H1 (cell line): ENCODE data around the gene MTAP. TPM values are rescaled to one million over a fixed set of nuclear protein-coding genes. Genes with fewer than 3 reads are reported as not detected.

Source experiments
- CTCF ChIA-PET: fragments of 300-600 bp; sonication (Branson Sonifier 250); formaldehyde crosslinking; loops from one replicate; lab custom pipeline; 2021; ENCODE audit not compliant: partially characterized antibody; lab: Charles Lee
- POLR2A ChIA-PET: fragments of 300-600 bp; sonication (Branson Sonifier 250); formaldehyde crosslinking; loops from one replicate; lab custom pipeline; 2021; ENCODE audit warnings: inconsistent platforms; ENCODE audit not compliant: partially characterized antibody; lab: Charles Lee
- DNase-seq, 2 experiments: peaks; one replicate each; pipeline versions ENCODE4 v3.0.0 to v3.0.0-alpha.2; 2010 to 2022; ENCODE audit warnings: low spot score in 2 of 2, low read depth in 1 of 2, mixed read lengths in 1 of 2
- FAIRE-seq: peaks from 2 replicates; lab custom pipeline; 2011; peaks lifted over from hg19 to GRCh38; lab: Jason Lieb, UNC
- H2AFZ ChIP-seq: 2 replicates; pipeline ENCODE4 v1.8.1; 2012; ENCODE audit warnings: low read length, inconsistent platforms
- H2AK5ac ChIP-seq: 2 replicates; pipeline ENCODE4 v1.6.1; 2013; ENCODE audit warnings: low read depth, low read length
- H2BK120ac ChIP-seq: replicated peaks from 2 replicates; pipeline ENCODE3; 2013; ENCODE audit warnings: low read depth, low read length, inconsistent platforms
- H2BK12ac ChIP-seq: 2 replicates; pipeline ENCODE4 v1.6.1; 2013; ENCODE audit warnings: low read depth, low read length
- H2BK15ac ChIP-seq: 2 replicates; pipeline ENCODE4 v1.6.1; 2013; ENCODE audit warnings: low read length
- H2BK20ac ChIP-seq: 2 replicates; pipeline ENCODE4 v1.6.1; 2013; ENCODE audit warnings: low read length
- H2BK5ac ChIP-seq: 2 replicates; pipeline ENCODE4 v1.6.1; 2013; ENCODE audit warnings: low read depth, low read length
- H3K14ac ChIP-seq: 2 replicates; pipeline ENCODE4 v1.6.1; 2013; ENCODE audit warnings: inconsistent platforms; ENCODE audit not compliant: insufficient read length
- H3K18ac ChIP-seq: 2 replicates; pipeline ENCODE4 v1.6.1; 2013; ENCODE audit warnings: low read length; ENCODE audit errors: extremely low read depth
- H3K23ac ChIP-seq: 2 replicates; pipeline ENCODE4 v1.6.1; 2013; ENCODE audit warnings: inconsistent platforms; ENCODE audit not compliant: insufficient read length
- H3K23me2 ChIP-seq: 2 replicates; pipeline ENCODE4 v1.6.1; 2013; ENCODE audit warnings: low read depth, low read length
- H3K27ac ChIP-seq: 2 replicates; pipeline ENCODE4 v1.6.1; 2011; ENCODE audit warnings: low read depth, low read length, inconsistent platforms
- H3K27me3 ChIP-seq, 4 experiments: replicated peaks in 1 of 4; 1 replicate in 1 of 4; 2 replicates in 3 of 4; pipeline versions ENCODE4 v1.6.1 to v1.8.1; 2011 to 2013; ENCODE audit warnings: low read length in 3 of 4, mild to moderate bottlenecking in 3 of 4, inconsistent platforms in 2 of 4, mixed read lengths in 2 of 4, moderate library complexity in 1 of 4; ENCODE audit not compliant: control insufficient read depth in 3 of 4, insufficient read depth in 3 of 4; ENCODE audit errors: extremely low read depth in 1 of 4
- H3K36me3 ChIP-seq, 4 experiments: 2 replicates each; pipeline versions ENCODE4 v1.6.1 to v1.8.1; 2011 to 2013; ENCODE audit warnings: mild to moderate bottlenecking in 4 of 4, low read length in 3 of 4, moderate library complexity in 2 of 4, control low read depth in 1 of 4, inconsistent platforms in 1 of 4; ENCODE audit not compliant: insufficient read depth in 4 of 4, control insufficient read depth in 2 of 4
- H3K4ac ChIP-seq: replicated peaks from 2 replicates; pipeline ENCODE3; 2013; ENCODE audit warnings: low read length, low read depth, mixed read lengths, inconsistent platforms; ENCODE audit not compliant: insufficient read length
- H3K4me1 ChIP-seq, 4 experiments: replicated peaks in 1 of 4; 1 replicate in 1 of 4; 2 replicates in 3 of 4; pipeline versions ENCODE4 v1.6.1 to v1.8.1; 2011 to 2013; ENCODE audit warnings: low read length in 3 of 4, inconsistent platforms in 2 of 4, mixed read lengths in 1 of 4; ENCODE audit not compliant: insufficient read depth in 4 of 4, control insufficient read depth in 3 of 4
- H3K4me2 ChIP-seq, 2 experiments: 2 replicates each; pipeline versions ENCODE4 v1.6.1 to v1.8.1; 2011 to 2013; ENCODE audit warnings: low read depth in 2 of 2, low read length in 2 of 2, control low read depth in 1 of 2, inconsistent platforms in 1 of 2, mild to moderate bottlenecking in 1 of 2; ENCODE audit not compliant: insufficient read depth in 1 of 2
- H3K4me3 ChIP-seq, 4 experiments: fragments of 200-600, 300-600 bp in 1 of 4; sonication (generic), shearing (Covaris generic), sonication (Bioruptor Twin) in 1 of 4; 2 replicates each; pipeline versions ENCODE4 v1.5.1 to v1.8.1; 2011 to 2016; ENCODE audit warnings: low read length in 4 of 4, low read depth in 3 of 4, control low read depth in 2 of 4, inconsistent platforms in 2 of 4, mild to moderate bottlenecking in 2 of 4, mixed read lengths in 1 of 4, moderate library complexity in 1 of 4; ENCODE audit not compliant: insufficient read depth in 2 of 4; ENCODE audit errors: extremely low read depth in 1 of 4
- H3K56ac ChIP-seq: replicated peaks from 2 replicates; pipeline ENCODE3; 2013; ENCODE audit warnings: low read depth, mild to moderate bottlenecking, mixed read lengths, low read length, inconsistent platforms; ENCODE audit not compliant: insufficient read length
- H3K79me1 ChIP-seq: 2 replicates; pipeline ENCODE4 v1.6.1; 2013; ENCODE audit warnings: low read depth, low read length, control low read depth
- H3K79me2 ChIP-seq, 2 experiments: 2 replicates each; pipeline versions ENCODE4 v1.6.1 to v1.8.1; 2012 to 2013; ENCODE audit warnings: low read length in 2 of 2, mild to moderate bottlenecking in 2 of 2, inconsistent platforms in 1 of 2; ENCODE audit not compliant: insufficient read depth in 2 of 2, control insufficient read depth in 1 of 2
- H3K9ac ChIP-seq, 4 experiments: replicated peaks in 1 of 4; 1 replicate in 1 of 4; 2 replicates in 3 of 4; pipeline versions ENCODE4 v1.6.1 to v1.8.1; 2011 to 2013; ENCODE audit warnings: low read depth in 3 of 4, low read length in 3 of 4, control low read depth in 2 of 4, mild to moderate bottlenecking in 2 of 4, moderate library complexity in 2 of 4, inconsistent platforms in 1 of 4; ENCODE audit errors: extremely low read depth in 1 of 4
- H3K9me3 ChIP-seq, 2 experiments: 2 replicates each; pipeline versions ENCODE4 v1.6.1 to v1.8.1; 2012 to 2013; ENCODE audit warnings: mild to moderate bottlenecking in 2 of 2, moderate library complexity in 2 of 2, control low read depth in 1 of 2, inconsistent platforms in 1 of 2, low read depth in 1 of 2, low read length in 1 of 2, mixed read lengths in 1 of 2; ENCODE audit not compliant: insufficient read depth in 2 of 2
- H4K20me1 ChIP-seq, 2 experiments: replicated peaks in 1 of 2; 2 replicates each; pipeline versions ENCODE3 to v1.8.1; 2011 to 2013; ENCODE audit warnings: inconsistent platforms in 2 of 2, low read length in 2 of 2, mild to moderate bottlenecking in 1 of 2; ENCODE audit not compliant: insufficient read depth in 2 of 2, control insufficient read depth in 1 of 2
- H4K5ac ChIP-seq: 2 replicates; pipeline ENCODE4 v1.6.1; 2013; ENCODE audit warnings: low read length, low read depth, mixed read lengths, inconsistent platforms; ENCODE audit not compliant: insufficient read length
- H4K8ac ChIP-seq: 2 replicates; pipeline ENCODE4 v1.8.0; 2013; ENCODE audit warnings: mild to moderate bottlenecking, moderate library complexity, low read length, inconsistent platforms; ENCODE audit not compliant: insufficient read depth; ENCODE audit errors: extremely low read depth
- H4K91ac ChIP-seq: replicated peaks from 2 replicates; pipeline ENCODE3; 2013; ENCODE audit warnings: low read length, mixed read lengths, inconsistent platforms; ENCODE audit not compliant: insufficient read length
- CHD2 ChIP-seq: IDR thresholded peaks from 2 replicates; pipeline ENCODE4 v1.6.1; 2012; ENCODE audit warnings: low read length, improper control_type of control experiment
- CTBP2 ChIP-seq: IDR thresholded peaks from 2 replicates; pipeline ENCODE4 v1.7.0; 2011; ENCODE audit warnings: borderline replicate concordance, mild to moderate bottlenecking, moderate library complexity, mixed read lengths, low read length; ENCODE audit not compliant: insufficient read depth, insufficient read length
- EZH2 ChIP-seq: fragments of 200-600 bp; sonication (generic); IDR thresholded peaks from 2 replicates; pipeline ENCODE4 v1.7.1; 2012; ENCODE audit warnings: low read depth, mild to moderate bottlenecking, moderate library complexity, low read length, inconsistent platforms; ENCODE audit not compliant: severe bottlenecking
- RXRA ChIP-seq: IDR thresholded peaks from 2 replicates; pipeline ENCODE4 v1.6.1; 2011; ENCODE audit warnings: low read depth, mild to moderate bottlenecking, low read length, moderate library complexity; ENCODE audit not compliant: insufficient read depth
- SIN3A ChIP-seq, 2 experiments: IDR thresholded peaks in 1 of 2; conservative IDR thresholded peaks in 1 of 2; 2 replicates each; pipeline ENCODE4 v1.6.1; 2011 to 2012; ENCODE audit warnings: low read length in 2 of 2, improper control_type of control experiment in 1 of 2, low read depth in 1 of 2, mild to moderate bottlenecking in 1 of 2
- TCF12 ChIP-seq: IDR thresholded peaks from 2 replicates; pipeline ENCODE4 v1.6.1; 2011; ENCODE audit warnings: low read depth, mild to moderate bottlenecking, low read length
- YY1 ChIP-seq: IDR thresholded peaks from 2 replicates; pipeline ENCODE4 v1.6.1; 2011; ENCODE audit warnings: low read depth, mild to moderate bottlenecking, low read length
- WGBS, 2 experiments: shearing (Covaris generic) in 1 of 2; methylation state at CpG; one replicate each; pipeline versions ENCODE4 v1.1.6 to v1.1.7; 2013 to 2015; ENCODE audit warnings: low lambda C conversion rate in 2 of 2, mixed read lengths in 2 of 2, inconsistent platforms in 1 of 2, low coverage in 1 of 2, missing lambda C conversion rate in 1 of 2; ENCODE audit not compliant: insufficient replicate concordance in 2 of 2, insufficient coverage in 1 of 2, insufficient read length in 1 of 2; ENCODE audit errors: extremely low coverage in 1 of 2, missing lambda C conversion rate in 1 of 2; 5-methylcytosine and 5-hydroxymethylcytosine counted together
- polyA plus RNA-seq, 7 experiments: library from polyadenylated mRNA; depleted of rRNA in 3 of 7; stranded (reverse) in 5 of 7; unstranded in 2 of 7; fragments of >200 nt in 5 of 7; fragments of 200-250 nt in 2 of 7; gene quantifications; 1 replicate in 5 of 7; 2 replicates in 1 of 7; 4 replicates in 1 of 7; pipeline versions ENCODE4 v1.2.1 to v1.2.3, GENCODE V29; 2011 to 2013; ENCODE audit warnings: missing spikeins in 2 of 7, mixed read lengths in 2 of 7
- total RNA-seq: library from RNA; stranded (reverse); fragmentation: NEBNext Ultra II Directional; extraction: Animal tissue kit (Norgen Biotek cat#: 25700); gene quantifications from 2 replicates; pipeline ENCODE4 v1.2.1, GENCODE V29; 2021
- TF ChIP-seq, protein P1 (sequence below): IDR thresholded peaks from 2 replicates; pipeline ENCODE4 v1.6.1; 2012; ENCODE audit warnings: inconsistent platforms

The MTAP gene
- total and polyA plus RNA-seq, 2 of the 8 experiments (the other 6 are each of a cell fraction or from before 2014, with no cell fraction given): 16.4 to 100 TPM

DNA sequence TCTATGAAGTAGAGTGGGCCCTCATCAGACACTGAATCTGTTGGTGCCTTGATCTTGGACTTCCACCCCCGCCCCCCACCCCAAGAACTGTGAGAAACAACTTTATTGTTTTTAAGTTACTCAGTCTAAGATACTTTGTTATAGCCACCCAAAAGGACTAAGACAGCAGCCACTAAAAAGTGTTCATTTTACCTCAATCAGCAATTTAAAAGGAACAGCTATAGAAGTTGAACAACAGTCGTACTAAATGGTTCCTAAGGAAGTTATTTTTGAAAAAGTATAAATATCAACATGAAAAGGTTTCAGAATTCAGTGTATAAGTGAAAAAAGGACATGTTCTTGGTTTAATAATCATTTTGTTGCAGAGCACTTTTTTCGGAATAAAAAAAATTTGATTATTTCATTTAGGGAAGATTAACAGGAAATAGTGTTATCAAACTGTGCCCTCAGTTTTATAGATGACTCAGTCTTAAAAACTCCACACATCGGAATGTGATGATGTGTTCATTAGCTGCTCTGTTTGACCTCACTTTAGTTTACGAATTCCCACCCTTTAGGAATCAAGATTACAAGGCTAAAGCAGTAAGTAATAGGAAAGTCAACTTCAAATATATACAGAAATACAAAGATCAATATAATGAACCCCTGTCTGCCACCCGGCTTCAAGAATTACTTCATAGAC, 71.2 kb downstream of the MTAP start:
- no peak overlapping the region for H3K56ac ChIP-seq
- H2BK5ac ChIP-seq: no peak overlapping the region
- no peak for DNase-seq
- no peak overlapping the region for H2BK15ac ChIP-seq
- no peak overlapping the region for H2AFZ ChIP-seq
- H3K79me1 ChIP-seq: no peaks in the 10 kb centered on the region
- peaks cover 0 to 5% of the 10 kb centered on the region in 2 experiments; a peak in 1 of 4 replicates for H3K79me2 ChIP-seq
- H3K4ac ChIP-seq: no peak overlapping the region
- H3K9me3 ChIP-seq: no peaks in the 10 kb centered on the region
- H4K5ac ChIP-seq: no peak overlapping the region
- no peak overlapping the region for H2AK5ac ChIP-seq
- H4K91ac ChIP-seq: no peak overlapping the region
- H3K18ac ChIP-seq: no peak overlapping the region
- no peak overlapping the region for H3K27ac ChIP-seq
- no peak overlapping the region for H3K4me2 ChIP-seq
- H3K9ac ChIP-seq: no peak overlapping the region
- H4K8ac ChIP-seq: no peak overlapping the region
- TF ChIP-seq, protein P1, sequence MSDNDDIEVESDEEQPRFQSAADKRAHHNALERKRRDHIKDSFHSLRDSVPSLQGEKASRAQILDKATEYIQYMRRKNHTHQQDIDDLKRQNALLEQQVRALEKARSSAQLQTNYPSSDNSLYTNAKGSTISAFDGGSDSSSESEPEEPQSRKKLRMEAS: no peak
- no peak for TF ChIP-seq SIN3A (conservative IDR thresholded peaks at IDR 0.05 in 1 of 2, IDR thresholded peaks at IDR 0.05 in 1 of 2; ENCODE audit: low read depth in 1 of 2, low read length in 2 of 2)
- TF ChIP-seq YY1: no peak
- no peak for TF ChIP-seq RXRA
- TF ChIP-seq TCF12: no peak
- TF ChIP-seq CHD2: no peak
- TF ChIP-seq EZH2: no peak
- no peak for TF ChIP-seq CTBP2
- no peak overlapping the region for H3K23ac ChIP-seq
- POLR2A ChIA-PET: interaction anchor here (1.7 kb wide), 1 partner anchor 10 kb away, joined by 3 read pairs; no protein-coding TSS in a partner anchor
- H2BK20ac ChIP-seq: no peak overlapping the region
- H3K14ac ChIP-seq: no peak overlapping the region
- CTCF ChIA-PET: no interaction called here
- no peaks in the 10 kb centered on the region for H3K27me3 ChIP-seq
- no peak overlapping the region for H3K4me3 ChIP-seq
- FAIRE-seq: no peak
- H3K23me2 ChIP-seq: no peaks in the 10 kb centered on the region
- H3K36me3 ChIP-seq: no peaks in the 10 kb centered on the region; a peak in 3 of 8 replicates
- 89% methylated on average over 5 of the region's 6 CpGs; no CpG with 5 or more reads in 1 of the 2 experiments for WGBS, 2 experiments
- no peaks in the 10 kb centered on the region for H4K20me1 ChIP-seq
- no peak overlapping the region for H2BK120ac ChIP-seq
- H3K4me1 ChIP-seq: no peaks in the 10 kb centered on the region
- no peak overlapping the region for H2BK12ac ChIP-seq
